ENCODE results near the gene ADAM11.

GRCh38 chr17:44776628-44777393, 18.0 kb downstream of the ADAM11 start:
- TF ChIP-seq NPAS2 (CRISPR knock-in tag; IDR thresholded peaks at IDR 0.05; ENCODE audit: borderline replicate concordance), result no peak
- TF ChIP-seq CTCF (CRISPR knock-in tag; IDR thresholded peaks at IDR 0.05), result no peak
- TF ChIP-seq KDM4B (CRISPR knock-in tag; IDR thresholded peaks at IDR 0.05), result no peak
- TF ChIP-seq MYPOP (CRISPR knock-in tag; IDR thresholded peaks at IDR 0.05), result no peak
- no peak for TF ChIP-seq HMG20B (CRISPR knock-in tag; conservative IDR thresholded peaks at IDR 0.05)
- TF ChIP-seq POLR2AphosphoS5 (IDR thresholded peaks at IDR 0.05; ENCODE audit: low read depth, low read length), result no peak
- TF ChIP-seq ZNF891 (CRISPR knock-in tag; IDR thresholded peaks at IDR 0.05), result no peak
- TF ChIP-seq GMEB1 (CRISPR knock-in tag; IDR thresholded peaks at IDR 0.05; ENCODE audit: borderline replicate concordance), result no peak
- TF ChIP-seq TAF1 (CRISPR knock-in tag; IDR thresholded peaks at IDR 0.05), result no peak
- no peak for TF ChIP-seq MXD1 (CRISPR knock-in tag; IDR thresholded peaks at IDR 0.05)
